ENCODE results near the gene CDC42BPB.
"Not testable (repeated sequence)": the region's sequence is repeated elsewhere in the genome, so short reads cannot be mapped to it uniquely, and the experiment has no call there.

The CDC42BPB gene

GRCh38 chr14:102941419-102942011, 115.8 kb downstream of the CDC42BPB start:
- no peak for DNase-seq

GRCh38 chr14:102940729-102941362, 116.5 kb downstream of the CDC42BPB start:
- no peak for DNase-seq

GRCh38 chr14:102939820-102940561, 117.4 kb downstream of the CDC42BPB start:
- no peak for DNase-seq

- no peak for DNase-seq
Measured at GRCh38 chr14:102939329-102939728, 118.0 kb downstream of the CDC42BPB start.

GRCh38 chr14:102938191-102938590, 119.2 kb downstream of the CDC42BPB start:
- DNase-seq = no peak

GRCh38 chr14:102937331-102938175, 119.8 kb downstream of the CDC42BPB start:
- DNase-seq = no peak

GRCh38 chr14:102935756-102936155, 121.6 kb downstream of the CDC42BPB start:
- DNase-seq = no peak

GRCh38 chr14:102933618-102934231, 123.6 kb downstream of the CDC42BPB start:
- DNase-seq = no peak

- no peak for DNase-seq
Measured at GRCh38 chr14:102932484-102933248, 124.7 kb downstream of the CDC42BPB start.

GRCh38 chr14:102931580-102932285, 125.6 kb downstream of the CDC42BPB start:
- no peak for DNase-seq

- no peak for DNase-seq
Measured at GRCh38 chr14:102930753-102931579, 126.4 kb downstream of the CDC42BPB start.

- peak; percentile 23 for DNase-seq
Measured at GRCh38 chr14:102930138-102930752, 127.1 kb downstream of the CDC42BPB start.

GRCh38 chr14:102929241-102930137, 127.9 kb downstream of the CDC42BPB start:
- DNase-seq = no peak

GRCh38 chr14:102928412-102929240, 128.7 kb downstream of the CDC42BPB start:
- DNase-seq = peak; percentile 65

GRCh38 chr14:102927878-102928411, 129.4 kb downstream of the CDC42BPB start:
- DNase-seq = no peak

- no peak for DNase-seq
Measured at GRCh38 chr14:102927346-102927877, 129.9 kb downstream of the CDC42BPB start.

- not testable (repeated sequence) for DNase-seq
Measured at GRCh38 chr14:102926840-102927239, 130.5 kb downstream of the CDC42BPB start.
